DMS153 (cell line): ENCODE measurements around the gene ALKBH5.
"Not testable (repeated sequence)": the region's sequence is repeated elsewhere in the genome, so short reads cannot be mapped to it uniquely, and the experiment has no call there.

Experiments
- DNase-seq: peaks from one replicate; lab custom pipeline; 2025; lab: John Stamatoyannopoulos, UW

The ALKBH5 gene

GRCh38 chr17:18185832-18186626 is 2.4 kb downstream of the ALKBH5 start:
- no peak for DNase-seq

- no peak for DNase-seq
Measured at GRCh38 chr17:18186627-18186982, 3.0 kb downstream of the ALKBH5 start.

DNA sequence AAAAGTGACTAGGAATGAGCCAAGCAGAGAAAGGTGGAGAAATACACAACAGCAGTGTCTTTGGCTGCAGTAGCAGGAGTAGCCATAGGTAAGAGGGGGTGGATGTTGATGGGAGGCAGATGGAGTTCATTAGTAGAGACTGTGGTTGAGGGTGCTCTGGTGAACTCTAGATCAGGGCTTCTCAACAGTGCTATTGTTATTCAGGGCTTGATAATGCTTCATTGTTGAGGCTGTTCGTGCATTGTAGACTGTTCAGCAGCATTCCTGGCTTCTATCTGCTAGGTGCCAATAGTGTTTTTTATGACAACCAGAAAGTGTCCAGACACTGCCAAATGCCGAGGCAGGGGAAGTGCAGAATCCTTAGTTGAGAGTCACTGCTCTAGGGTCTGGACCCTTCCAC is 3.6 kb downstream of the ALKBH5 start:
- no peak for DNase-seq

- no peak for DNase-seq
Measured at GRCh38 chr17:18187821-18188761, 4.5 kb downstream of the ALKBH5 start.

- DNase-seq: no peak
Measured at GRCh38 chr17:18190628-18191235, 7.1 kb downstream of the ALKBH5 start.

- DNase-seq: no peak
Measured at GRCh38 chr17:18191236-18191667, 7.6 kb downstream of the ALKBH5 start.

- no peak for DNase-seq
Measured at GRCh38 chr17:18191967-18192366, 8.3 kb downstream of the ALKBH5 start.

GRCh38 chr17:18194394-18194793 is 10.8 kb downstream of the ALKBH5 start:
- DNase-seq: no peak

- DNase-seq: no peak
Measured at GRCh38 chr17:18194804-18195203, 11.2 kb downstream of the ALKBH5 start.

DNA sequence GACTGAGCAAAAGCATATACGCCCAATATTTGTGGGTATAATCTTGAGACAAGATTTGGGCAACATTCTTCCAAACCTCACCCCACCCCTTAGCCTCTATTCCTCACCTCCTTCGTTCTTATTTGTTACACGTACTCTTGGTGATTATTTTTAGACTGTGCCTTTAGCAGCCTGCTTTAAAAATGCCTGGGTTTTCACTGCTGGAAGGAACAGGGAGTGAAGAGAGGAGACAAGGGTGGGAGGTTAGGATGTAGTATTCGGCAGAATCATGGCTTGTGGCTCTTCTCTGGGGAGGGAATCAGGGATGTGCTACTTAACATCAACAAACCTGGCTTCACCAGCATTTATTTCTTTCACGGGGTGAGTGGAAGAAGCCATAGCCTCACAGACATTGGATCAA is 11.6 kb downstream of the ALKBH5 start:
- DNase-seq: no peak

GRCh38 chr17:18197535-18198194 is 14.0 kb downstream of the ALKBH5 start:
- no peak for DNase-seq

DNA sequence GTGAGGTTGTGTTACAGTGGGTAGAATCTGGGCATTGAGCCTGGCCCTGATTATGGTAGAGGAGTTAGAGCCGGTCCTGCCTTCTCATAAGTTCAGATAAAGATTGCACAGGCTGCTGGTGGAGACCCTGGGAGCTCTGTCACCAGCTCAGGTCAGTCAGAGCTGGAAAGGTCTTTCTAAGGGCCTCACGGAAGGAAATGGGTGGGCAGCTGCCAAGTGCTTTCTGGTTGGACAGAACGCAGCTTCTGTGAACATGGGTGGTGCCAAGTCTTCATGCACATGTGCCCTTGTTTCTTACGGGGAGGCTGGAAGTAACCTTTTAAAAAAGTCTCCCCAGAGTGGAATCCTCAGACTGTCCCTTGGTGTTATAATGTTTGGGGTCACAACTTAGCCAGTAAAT is 14.9 kb downstream of the ALKBH5 start:
- no peak for DNase-seq

DNA sequence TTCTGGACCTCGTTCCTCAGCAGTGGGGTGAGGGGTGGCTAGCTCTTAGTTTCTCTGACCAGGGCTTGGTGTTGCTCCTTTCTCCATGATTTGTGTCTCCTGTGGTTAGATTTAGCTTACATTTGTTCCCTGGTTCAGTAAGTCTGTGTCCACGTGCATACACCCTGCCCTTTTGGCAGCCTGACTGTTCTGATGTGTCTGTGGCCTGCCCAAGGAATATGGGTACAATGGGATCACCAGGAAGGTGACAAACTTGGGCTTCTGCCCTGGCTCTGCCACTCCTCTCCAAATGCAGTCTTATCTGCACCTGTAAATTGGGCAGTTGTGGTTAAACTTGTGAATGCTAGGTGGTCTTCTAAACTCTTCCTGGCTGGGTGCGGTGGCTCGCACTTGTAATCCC is 17.5 kb downstream of the ALKBH5 start:
- DNase-seq: no peak

DNA sequence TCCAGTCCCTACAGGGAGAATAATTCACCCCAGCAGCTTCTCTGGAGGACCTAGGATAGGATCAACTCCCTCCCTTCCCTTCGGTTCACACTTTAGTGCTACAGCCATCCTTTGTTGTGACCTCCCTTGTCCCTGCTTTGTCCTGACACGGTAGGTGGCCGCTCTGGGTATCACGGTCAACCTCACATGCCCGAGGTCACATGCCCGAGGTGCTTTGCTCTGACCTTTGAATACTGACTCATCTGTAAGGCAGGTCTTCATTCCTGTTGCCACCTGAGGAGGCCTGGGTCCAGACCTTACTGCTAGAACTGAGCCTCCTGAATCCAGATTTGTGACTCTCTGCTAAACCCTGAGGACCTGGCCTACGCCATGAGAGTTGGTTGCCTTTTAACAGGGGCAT is 19.7 kb downstream of the ALKBH5 start:
- no peak for DNase-seq

- DNase-seq: no peak
Measured at GRCh38 chr17:18205861-18206260, 22.2 kb downstream of the ALKBH5 start.

- no peak for DNase-seq
Measured at GRCh38 chr17:18206962-18207361, 23.3 kb downstream of the ALKBH5 start.

DNA sequence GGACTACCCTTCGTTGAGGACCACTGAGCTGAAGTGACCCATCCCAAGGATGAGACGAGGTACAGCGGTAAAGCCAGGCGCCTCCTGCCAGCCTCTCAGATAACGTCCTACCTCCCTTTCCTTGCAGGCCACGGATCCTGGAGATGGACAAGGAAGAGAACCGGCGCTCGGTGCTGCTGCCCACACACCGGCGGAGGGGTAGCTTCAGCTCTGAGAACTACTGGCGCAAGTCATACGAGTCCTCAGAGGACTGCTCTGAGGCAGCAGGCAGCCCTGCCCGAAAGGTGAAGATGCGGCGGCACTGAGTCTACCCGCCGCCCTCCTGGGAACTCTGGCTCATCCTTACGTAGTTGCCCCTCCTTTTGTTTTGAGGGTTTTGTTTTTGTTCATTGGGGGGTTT is 24.5 kb downstream of the ALKBH5 start:
- no peak for DNase-seq

DNA sequence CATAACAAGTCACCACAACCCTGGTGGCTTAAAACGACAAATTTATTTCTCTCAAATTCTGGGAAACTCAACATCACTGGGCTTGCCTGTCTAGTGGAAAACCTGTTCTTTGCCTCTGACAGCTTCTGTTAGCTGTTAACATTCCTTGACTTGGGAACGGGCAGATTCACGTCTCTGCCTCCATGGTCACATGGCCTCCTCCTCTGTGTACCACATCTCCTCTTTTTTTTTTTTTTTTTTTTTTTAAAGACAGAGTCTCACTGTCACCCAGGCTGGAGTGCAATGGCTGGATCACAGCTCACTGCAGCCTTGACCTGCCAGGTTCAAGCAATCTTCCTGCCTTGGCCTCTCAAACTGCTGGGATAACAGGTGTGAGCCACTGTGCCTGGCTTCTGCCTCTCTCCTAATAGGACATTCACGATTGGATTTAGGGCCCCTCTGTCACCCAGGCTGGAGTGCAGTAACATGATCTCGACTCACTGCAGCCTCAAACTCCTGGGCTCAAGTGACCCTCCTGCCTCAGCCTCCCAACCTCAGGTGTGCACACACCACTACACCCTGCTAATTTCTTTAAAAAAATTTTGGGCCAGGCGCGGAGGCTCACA is 30.1 kb downstream of the ALKBH5 start:
- no peak for DNase-seq

DNA sequence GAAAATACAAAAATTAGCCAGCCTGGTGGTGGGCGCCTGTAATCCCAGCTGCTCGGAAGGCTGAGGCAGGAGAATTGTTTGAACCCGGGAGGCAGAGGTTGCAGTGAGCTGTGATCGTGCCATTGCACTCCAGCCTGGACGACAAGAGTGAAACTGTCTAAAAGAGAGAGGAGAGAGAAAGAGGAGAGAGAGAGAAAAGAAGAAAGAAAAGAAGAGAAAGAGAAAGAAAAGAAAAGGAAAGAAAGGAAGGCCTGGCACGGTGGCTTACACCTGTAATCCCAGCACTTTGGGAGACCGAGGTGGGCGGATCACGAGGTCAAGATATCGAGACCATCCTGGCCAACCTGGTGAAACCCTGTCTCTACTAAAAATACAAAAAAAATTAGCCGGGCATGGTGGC is 33.3 kb downstream of the ALKBH5 start:
- not testable (repeated sequence) for DNase-seq

DNA sequence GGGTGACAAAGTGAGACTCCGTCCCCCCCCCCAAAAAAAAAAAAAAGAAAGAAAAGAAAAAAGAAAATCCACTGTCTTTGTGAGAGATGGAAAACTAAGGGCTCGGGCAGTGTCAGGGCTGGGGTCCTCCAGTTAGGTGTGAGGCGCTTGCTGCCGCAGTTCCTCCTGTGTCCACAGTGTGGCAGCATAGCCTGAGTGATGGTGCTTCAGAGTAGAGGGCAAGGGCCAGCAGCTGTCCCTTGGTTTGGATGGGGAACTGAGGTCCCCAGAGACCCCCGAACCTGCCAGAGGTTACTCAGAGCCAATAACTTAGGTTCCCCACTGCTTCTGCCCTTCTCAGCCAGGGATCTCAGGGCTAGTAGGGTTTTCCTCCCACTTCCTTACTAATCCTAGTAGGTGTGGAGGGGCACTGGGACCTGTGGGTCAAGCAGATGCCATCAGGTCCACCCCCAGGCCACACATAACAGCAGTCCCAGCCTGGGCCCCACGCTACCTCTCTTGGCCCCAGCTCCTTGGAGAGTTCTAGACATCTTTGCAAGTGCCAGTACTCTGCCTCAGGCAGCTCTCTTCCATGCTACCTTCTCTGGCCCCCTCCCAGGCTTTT is 33.9 kb downstream of the ALKBH5 start:
- no peak for DNase-seq

GRCh38 chr17:18218756-18219415 is 35.3 kb downstream of the ALKBH5 start:
- no peak for DNase-seq
